Measurements from ENCODE around the gene HOXB6.

Gene HOXB6

GRCh38 chr17:48642843-48643696, 38.3 kb upstream of the HOXB6 start:
- H3K27ac ChIP-seq (ENCODE audit: low read depth, low read length), result no peak overlapping the region

DNA sequence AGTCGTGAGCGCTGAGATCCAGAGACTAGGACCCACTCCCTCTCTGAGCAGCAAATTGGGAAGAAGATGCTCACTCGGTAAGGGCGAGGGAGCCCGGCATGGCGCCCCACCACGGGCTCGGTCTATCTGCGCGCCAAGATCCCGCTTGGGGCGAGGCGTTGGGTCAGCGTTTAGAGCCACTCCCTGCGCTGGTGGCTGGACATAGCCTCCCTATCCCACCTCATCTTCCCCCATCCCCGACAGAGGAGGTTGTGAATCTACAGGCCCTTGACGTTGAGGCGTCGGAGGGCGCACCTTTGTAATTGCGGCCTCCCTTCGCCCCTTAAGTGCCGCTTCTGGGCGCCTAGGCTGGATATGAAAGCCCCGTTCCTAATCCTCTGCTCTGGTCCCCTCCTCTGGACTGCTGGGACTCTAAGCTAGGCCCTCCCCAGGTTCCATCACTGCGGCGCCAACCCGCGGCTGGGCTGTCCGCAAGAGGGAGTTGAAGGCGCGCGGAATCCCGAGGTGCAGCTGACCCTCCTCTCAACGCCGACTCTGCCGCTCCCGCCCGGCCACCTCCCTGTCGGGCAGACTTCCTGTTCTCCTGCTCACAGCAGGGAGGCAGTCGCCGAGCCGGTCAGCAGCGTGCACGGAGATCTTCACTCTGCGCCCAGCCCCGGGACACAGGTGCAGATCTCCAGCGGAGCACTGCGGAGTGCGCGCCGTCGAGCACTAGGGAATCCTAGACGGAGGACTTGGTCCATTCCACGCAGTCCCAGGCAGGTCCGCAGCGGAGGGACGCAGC, 37.5 kb upstream of the HOXB6 start:
- Histone ChIP-seq H3K9me3 (ENCODE audit: control insufficient read depth in 5 of 5, low read length in 5 of 5) (no peaks in the 10 kb centered on the region), H3K4me1 (ENCODE audit: control insufficient read depth in 5 of 5, insufficient read depth in 5 of 5, low read length in 5 of 5) (peaks cover 2 to 33% (median 19%) of the 10 kb centered on the region in 5 donors), H3K27me3 (ENCODE audit: control insufficient read depth in 5 of 5, insufficient read depth in 4 of 5, low read length in 5 of 5) (peaks cover 64 to 97% (median 70%) of the 10 kb centered on the region in 5 donors), H3K9ac (ENCODE audit: low read length in 5 of 5) (no peak overlapping the region), H3K36me3 (ENCODE audit: control insufficient read depth in 5 of 5, insufficient read depth in 5 of 5, low read length in 5 of 5) (no peaks in the 10 kb centered on the region), H3K4me3 (ENCODE audit: low read depth in 1 of 5, low read length in 5 of 5) (peak overlapping the region in 1 of 5 donors; percentile 37), H3K27ac (ENCODE audit: low read depth, low read length) (no peak overlapping the region)

More at GRCh38 chr17:48642843-48643696, 38.3 kb upstream of the HOXB6 start:
- peaks cover 67 to 95% (median 69%) of the 10 kb centered on the region in 5 donors for H3K27me3 ChIP-seq (ENCODE audit: control insufficient read depth in 5 of 5, insufficient read depth in 4 of 5, low read length in 5 of 5)
- peak overlapping the region in 1 of 5 donors; percentile 37 for H3K4me3 ChIP-seq (ENCODE audit: low read depth in 1 of 5, low read length in 5 of 5)
- H3K9me3 ChIP-seq (ENCODE audit: control insufficient read depth in 5 of 5, low read length in 5 of 5), result no peaks in the 10 kb centered on the region
- no peak overlapping the region for H3K9ac ChIP-seq (ENCODE audit: low read length in 5 of 5)
- peaks cover 2 to 39% (median 25%) of the 10 kb centered on the region in 5 donors for H3K4me1 ChIP-seq (ENCODE audit: control insufficient read depth in 5 of 5, insufficient read depth in 5 of 5, low read length in 5 of 5)
- no peaks in the 10 kb centered on the region for H3K36me3 ChIP-seq (ENCODE audit: control insufficient read depth in 5 of 5, insufficient read depth in 5 of 5, low read length in 5 of 5)

DNA sequence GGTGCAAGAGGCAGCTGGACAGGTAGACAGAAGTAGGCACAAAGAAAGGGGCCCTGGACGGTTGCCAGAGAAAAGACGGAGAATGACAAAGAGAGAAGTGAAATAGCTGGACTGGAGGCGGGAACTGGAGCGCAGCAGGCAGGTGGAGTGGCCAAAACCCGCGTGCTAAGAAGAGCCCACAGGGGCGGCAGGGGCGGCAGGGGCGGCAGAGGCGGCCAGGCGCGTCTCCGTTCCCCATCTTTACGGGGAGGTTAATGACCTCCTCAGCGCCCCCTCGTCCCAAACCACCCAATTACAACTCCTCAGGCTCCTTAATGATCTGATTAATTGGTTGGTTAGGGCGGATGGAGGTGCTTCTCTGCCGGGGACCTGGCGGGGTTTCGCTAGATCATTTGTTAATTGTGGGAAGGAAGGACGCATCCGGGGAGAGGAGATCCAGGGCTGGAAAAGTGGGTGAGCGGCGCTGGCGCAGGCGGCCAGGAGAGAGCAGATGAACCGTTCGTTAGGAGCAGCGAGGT, 36.8 kb upstream of the HOXB6 start:
- Histone ChIP-seq H3K4me3 (ENCODE audit: low read depth in 1 of 5, low read length in 5 of 5) (no peak overlapping the region), H3K36me3 (ENCODE audit: control insufficient read depth in 5 of 5, insufficient read depth in 5 of 5, low read length in 5 of 5) (no peaks in the 10 kb centered on the region), H3K27ac (ENCODE audit: low read depth, low read length) (no peak overlapping the region), H3K4me1 (ENCODE audit: control insufficient read depth in 5 of 5, insufficient read depth in 5 of 5, low read length in 5 of 5) (peaks cover 2 to 31% (median 17%) of the 10 kb centered on the region in 5 donors), H3K27me3 (ENCODE audit: control insufficient read depth in 5 of 5, insufficient read depth in 4 of 5, low read length in 5 of 5) (peaks cover 63 to 96% (median 69%) of the 10 kb centered on the region in 5 donors), H3K9ac (ENCODE audit: low read length in 5 of 5) (no peak overlapping the region), H3K9me3 (ENCODE audit: control insufficient read depth in 5 of 5, low read length in 5 of 5) (no peaks in the 10 kb centered on the region)

DNA sequence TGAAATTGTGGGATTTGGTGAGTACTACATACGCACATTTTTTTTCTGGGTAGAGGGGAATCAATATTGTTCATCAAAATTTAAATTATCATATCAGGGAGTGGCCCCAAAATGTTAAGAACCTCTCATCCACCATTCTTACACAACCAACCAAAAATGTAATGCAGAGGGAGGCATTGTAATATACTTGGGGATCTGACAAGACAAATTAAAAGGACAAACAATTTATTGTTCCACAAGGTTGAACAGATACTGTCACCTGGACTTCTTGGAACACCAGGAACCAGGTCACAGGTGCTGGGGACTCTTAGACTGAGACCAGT, 36.0 kb upstream of the HOXB6 start:
- peaks cover 58 to 92% (median 65%) of the 10 kb centered on the region in 5 donors for H3K27me3 ChIP-seq (ENCODE audit: control insufficient read depth in 5 of 5, insufficient read depth in 4 of 5, low read length in 5 of 5)
- H3K9me3 ChIP-seq (ENCODE audit: control insufficient read depth in 5 of 5, low read length in 5 of 5), result no peaks in the 10 kb centered on the region
- no peak overlapping the region for H3K9ac ChIP-seq (ENCODE audit: low read length in 5 of 5)
- H3K4me1 ChIP-seq (ENCODE audit: control insufficient read depth in 5 of 5, insufficient read depth in 5 of 5, low read length in 5 of 5), result peaks cover 2 to 33% (median 13%) of the 10 kb centered on the region in 5 donors
- H3K36me3 ChIP-seq (ENCODE audit: control insufficient read depth in 5 of 5, insufficient read depth in 5 of 5, low read length in 5 of 5), result no peaks in the 10 kb centered on the region
- no peak overlapping the region for H3K27ac ChIP-seq (ENCODE audit: low read depth, low read length)
- H3K4me3 ChIP-seq (ENCODE audit: low read depth in 1 of 5, low read length in 5 of 5), result no peak overlapping the region

DNA sequence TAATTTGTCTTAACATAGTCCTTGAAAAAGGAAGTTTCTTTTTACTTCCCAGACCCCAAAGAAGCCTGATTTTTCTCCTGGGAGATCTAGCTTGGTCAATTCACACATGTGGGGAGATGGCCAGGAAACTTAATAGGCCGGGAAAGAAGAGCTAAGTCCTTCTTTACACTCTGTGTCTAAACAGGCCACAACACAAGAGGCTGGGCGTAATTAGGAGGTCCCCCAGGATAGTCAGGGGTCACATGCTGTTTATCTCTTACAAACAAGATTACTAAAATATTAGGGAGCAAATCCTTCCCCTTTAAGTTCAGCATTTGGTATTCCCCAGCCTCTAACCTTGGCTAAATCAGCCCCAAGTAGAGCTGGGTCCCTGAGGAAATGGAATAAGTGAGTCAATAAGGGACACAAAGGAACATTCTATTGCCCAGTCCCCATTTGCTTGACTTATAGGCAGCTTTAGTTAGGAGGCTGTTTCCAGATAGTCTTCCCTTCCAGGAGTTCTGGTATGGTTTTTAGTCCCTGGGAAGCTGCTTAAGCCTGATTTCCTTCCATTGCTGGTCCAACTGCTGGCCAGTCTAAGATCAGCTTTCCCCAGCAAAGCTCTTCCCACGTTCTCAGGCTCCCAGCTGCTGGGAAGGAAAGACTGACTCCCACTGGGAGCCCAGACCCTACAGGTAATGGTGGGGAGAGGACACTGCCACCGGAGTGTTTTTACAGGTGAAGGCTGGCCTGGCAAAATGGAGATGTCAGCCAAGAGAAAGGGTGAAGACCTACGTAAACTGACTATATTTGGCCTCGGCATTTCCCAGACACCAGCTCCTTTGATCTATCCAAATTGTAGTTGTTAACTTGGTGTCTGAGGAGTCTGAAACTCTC, 35.4 kb upstream of the HOXB6 start:
- peaks cover 58 to 92% (median 67%) of the 10 kb centered on the region in 5 donors for H3K27me3 ChIP-seq (ENCODE audit: control insufficient read depth in 5 of 5, insufficient read depth in 4 of 5, low read length in 5 of 5)
- no peak overlapping the region for H3K27ac ChIP-seq (ENCODE audit: low read depth, low read length)
- peaks cover 2 to 33% (median 13%) of the 10 kb centered on the region in 5 donors for H3K4me1 ChIP-seq (ENCODE audit: control insufficient read depth in 5 of 5, insufficient read depth in 5 of 5, low read length in 5 of 5)
- no peaks in the 10 kb centered on the region for H3K36me3 ChIP-seq (ENCODE audit: control insufficient read depth in 5 of 5, insufficient read depth in 5 of 5, low read length in 5 of 5)
- H3K4me3 ChIP-seq (ENCODE audit: low read depth in 1 of 5, low read length in 5 of 5), result no peak overlapping the region
- H3K9me3 ChIP-seq (ENCODE audit: control insufficient read depth in 5 of 5, low read length in 5 of 5), result no peaks in the 10 kb centered on the region
- H3K9ac ChIP-seq (ENCODE audit: low read length in 5 of 5), result no peak overlapping the region

- Histone ChIP-seq H3K4me3 (ENCODE audit: low read depth in 1 of 5, low read length in 5 of 5) (no peak overlapping the region), H3K9ac (ENCODE audit: low read length in 5 of 5) (no peak overlapping the region), H3K4me1 (ENCODE audit: control insufficient read depth in 5 of 5, insufficient read depth in 5 of 5, low read length in 5 of 5) (peaks cover under 1 to 29% (median 13%) of the 10 kb centered on the region in 5 donors), H3K27me3 (ENCODE audit: control insufficient read depth in 5 of 5, insufficient read depth in 4 of 5, low read length in 5 of 5) (peaks cover 53 to 91% (median 65%) of the 10 kb centered on the region in 5 donors), H3K36me3 (ENCODE audit: control insufficient read depth in 5 of 5, insufficient read depth in 5 of 5, low read length in 5 of 5) (no peaks in the 10 kb centered on the region), H3K27ac (ENCODE audit: low read depth, low read length) (no peak overlapping the region), H3K9me3 (ENCODE audit: control insufficient read depth in 5 of 5, low read length in 5 of 5) (no peaks in the 10 kb centered on the region)
Measured at GRCh38 chr17:48639136-48639535, 34.4 kb upstream of the HOXB6 start.

GRCh38 chr17:48637323-48638260, 32.8 kb upstream of the HOXB6 start:
- no peak overlapping the region for H3K9ac ChIP-seq (ENCODE audit: low read length in 5 of 5)
- peaks cover 57 to 90% (median 64%) of the 10 kb centered on the region in 5 donors for H3K27me3 ChIP-seq (ENCODE audit: control insufficient read depth in 5 of 5, insufficient read depth in 4 of 5, low read length in 5 of 5)
- H3K27ac ChIP-seq (ENCODE audit: low read depth, low read length), result no peak overlapping the region
- H3K36me3 ChIP-seq (ENCODE audit: control insufficient read depth in 5 of 5, insufficient read depth in 5 of 5, low read length in 5 of 5), result no peaks in the 10 kb centered on the region
- H3K9me3 ChIP-seq (ENCODE audit: control insufficient read depth in 5 of 5, low read length in 5 of 5), result no peaks in the 10 kb centered on the region
- no peak overlapping the region for H3K4me3 ChIP-seq (ENCODE audit: low read depth in 1 of 5, low read length in 5 of 5)
- peaks cover 0 to 23% (median 17%) of the 10 kb centered on the region in 5 donors for H3K4me1 ChIP-seq (ENCODE audit: control insufficient read depth in 5 of 5, insufficient read depth in 5 of 5, low read length in 5 of 5)

GRCh38 chr17:48636177-48637018, 31.6 kb upstream of the HOXB6 start:
- H3K9ac ChIP-seq (ENCODE audit: low read length in 5 of 5), result no peak overlapping the region
- H3K27me3 ChIP-seq (ENCODE audit: control insufficient read depth in 5 of 5, insufficient read depth in 4 of 5, low read length in 5 of 5), result peaks cover 55 to 89% (median 64%) of the 10 kb centered on the region in 5 donors
- H3K27ac ChIP-seq (ENCODE audit: low read depth, low read length), result no peak overlapping the region
- H3K9me3 ChIP-seq (ENCODE audit: control insufficient read depth in 5 of 5, low read length in 5 of 5), result no peaks in the 10 kb centered on the region
- peaks cover 0 to 16% (median 10%) of the 10 kb centered on the region in 5 donors for H3K4me1 ChIP-seq (ENCODE audit: control insufficient read depth in 5 of 5, insufficient read depth in 5 of 5, low read length in 5 of 5)
- no peaks in the 10 kb centered on the region for H3K36me3 ChIP-seq (ENCODE audit: control insufficient read depth in 5 of 5, insufficient read depth in 5 of 5, low read length in 5 of 5)
- no peak overlapping the region for H3K4me3 ChIP-seq (ENCODE audit: low read depth in 1 of 5, low read length in 5 of 5)

Measured in subcutaneous abdominal adipose tissue (tissue), 5 donors.